Neuronal stem cell (in vitro differentiated cells): ENCODE data around the gene RASGRF2.
"Not testable (repeated sequence)": the region's sequence is repeated elsewhere in the genome, so short reads cannot be mapped to it uniquely, and the experiment has no call there.

Source experiments
- DNase-seq: peaks from one replicate; pipeline ENCODE4 v3.0.0-alpha.2; 2013; ENCODE audit warnings: low spot score
- H2AFZ ChIP-seq: one replicate; pipeline ENCODE4 v1.6.1; 2013; ENCODE audit warnings: mild to moderate bottlenecking, low read length, inconsistent platforms
- H2AK5ac ChIP-seq: 2 replicates; pipeline ENCODE4 v1.6.1; 2013; ENCODE audit warnings: low read depth, mild to moderate bottlenecking, inconsistent platforms, low read length, moderate library complexity, mixed read lengths
- H2BK120ac ChIP-seq: 2 replicates; pipeline ENCODE4 v1.6.1; 2013; ENCODE audit warnings: low read depth, mild to moderate bottlenecking, inconsistent platforms, low read length, moderate library complexity, mixed read lengths
- H2BK12ac ChIP-seq: one replicate; pipeline ENCODE4 v1.6.1; 2013; ENCODE audit warnings: low read length, inconsistent platforms
- H2BK15ac ChIP-seq: 2 replicates; pipeline ENCODE4 v1.6.1; 2013; ENCODE audit warnings: mild to moderate bottlenecking, low read length, inconsistent platforms, mixed read lengths
- H2BK5ac ChIP-seq: one replicate; pipeline ENCODE4 v1.6.1; 2013; ENCODE audit warnings: inconsistent platforms, mild to moderate bottlenecking, low read length, moderate library complexity
- H3K14ac ChIP-seq: one replicate; pipeline ENCODE4 v1.6.1; 2013; ENCODE audit warnings: low read length, inconsistent platforms
- H3K18ac ChIP-seq: 2 replicates; pipeline ENCODE4 v1.6.1; 2013; ENCODE audit warnings: low read length, inconsistent platforms
- H3K23ac ChIP-seq: 2 replicates; pipeline ENCODE4 v1.6.1; 2013; ENCODE audit warnings: low read depth, mild to moderate bottlenecking, mixed read lengths, low read length, inconsistent platforms; ENCODE audit not compliant: poor library complexity
- H3K27ac ChIP-seq: replicated peaks from 3 replicates; pipeline ENCODE4 v1.5.1; 2013; ENCODE audit warnings: low read length, inconsistent platforms
- H3K27me3 ChIP-seq, 3 experiments: 2 replicates each; pipeline ENCODE4 v1.6.1; 2013; ENCODE audit warnings: low read length in 3 of 3, mild to moderate bottlenecking in 2 of 3, inconsistent platforms in 1 of 3, low read depth in 1 of 3, mixed read lengths in 1 of 3, moderate library complexity in 1 of 3; ENCODE audit not compliant: control insufficient read depth in 3 of 3, insufficient read depth in 3 of 3
- H3K36me3 ChIP-seq, 2 donors: replicated peaks in 1 of 2; 2 replicates each; pipeline ENCODE4 v1.6.1; 2013; ENCODE audit warnings: low read length in 2 of 2; ENCODE audit not compliant: control insufficient read depth in 2 of 2, insufficient read depth in 2 of 2
- H3K4ac ChIP-seq: 2 replicates; pipeline ENCODE4 v1.6.1; 2013; ENCODE audit warnings: inconsistent platforms, mild to moderate bottlenecking, low read length, moderate library complexity
- H3K4me1 ChIP-seq, 2 donors: 1 replicate in 1 of 2; 2 replicates in 1 of 2; pipeline ENCODE4 v1.6.1; 2013; ENCODE audit warnings: low read length in 2 of 2, low read depth in 1 of 2; ENCODE audit not compliant: control insufficient read depth in 2 of 2, insufficient read depth in 1 of 2
- H3K4me2 ChIP-seq: one replicate; pipeline ENCODE4 v1.6.1; 2013; ENCODE audit warnings: mild to moderate bottlenecking, low read length, inconsistent platforms; ENCODE audit not compliant: insufficient read depth, poor library complexity, severe bottlenecking
- H3K4me3 ChIP-seq, 2 donors: 2 replicates each; pipeline ENCODE4 v1.5.1; 2013; ENCODE audit warnings: low read length in 2 of 2, mild to moderate bottlenecking in 2 of 2, inconsistent platforms in 1 of 2, moderate library complexity in 1 of 2
- H3K79me1 ChIP-seq: one replicate; pipeline ENCODE4 v1.6.1; 2013; ENCODE audit warnings: low read depth, mild to moderate bottlenecking, inconsistent platforms, low read length, moderate library complexity
- H3K9ac ChIP-seq: one replicate; pipeline ENCODE4 v1.6.1; 2013; ENCODE audit warnings: mild to moderate bottlenecking, low read depth, low read length, inconsistent platforms; ENCODE audit not compliant: poor library complexity
- H3K9me3 ChIP-seq, 2 donors: replicated peaks in 1 of 2; 2 replicates each; pipeline versions ENCODE3 to v1.6.1; 2013; ENCODE audit warnings: low read length in 2 of 2, mild to moderate bottlenecking in 2 of 2, inconsistent platforms in 1 of 2, low read depth in 1 of 2, mixed read lengths in 1 of 2, moderate library complexity in 1 of 2; ENCODE audit not compliant: control insufficient read depth in 2 of 2, insufficient read depth in 1 of 2
- H4K8ac ChIP-seq: one replicate; pipeline ENCODE4 v1.6.1; 2013; ENCODE audit warnings: low read depth, mild to moderate bottlenecking, inconsistent platforms, low read length, moderate library complexity
- H4K91ac ChIP-seq: one replicate; pipeline ENCODE4 v1.6.1; 2013; ENCODE audit warnings: low read length, low read depth, mild to moderate bottlenecking, inconsistent platforms; ENCODE audit not compliant: poor library complexity
- WGBS, 2 donors: extraction: QIAGEN DNeasy Blood & Tissue Kit; methylation state at CpG; one replicate each; pipeline ENCODE4 v1.1.7; 2013; ENCODE audit warnings: missing lambda C conversion rate in 2 of 2, mixed read lengths in 1 of 2; ENCODE audit not compliant: insufficient read length in 2 of 2, insufficient replicate concordance in 1 of 2; ENCODE audit errors: extremely low coverage in 2 of 2; 5-methylcytosine and 5-hydroxymethylcytosine counted together

Gene RASGRF2

DNA sequence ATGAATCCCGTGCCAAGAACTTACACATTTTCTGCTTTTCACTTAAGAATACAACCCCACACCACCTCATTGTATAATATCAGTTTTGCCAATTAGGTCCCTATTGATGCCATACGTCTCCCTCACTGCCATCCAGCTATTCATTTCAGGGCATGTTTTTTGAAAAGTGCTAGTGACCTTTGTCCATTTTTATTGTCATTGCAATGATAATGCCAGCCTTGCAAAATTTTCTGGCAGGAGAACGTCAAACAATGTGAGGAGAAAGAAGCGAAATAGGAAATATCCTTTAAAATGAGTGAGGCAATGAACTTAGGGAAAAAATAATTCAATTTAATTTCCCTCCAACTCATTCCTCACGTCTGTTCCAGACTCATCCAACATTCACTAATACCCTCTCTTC, 161.1 kb downstream of the RASGRF2 start:
- DNase-seq, result no peak
- no peak overlapping the region for H2AK5ac ChIP-seq
- H3K18ac ChIP-seq, result no peak overlapping the region
- H4K8ac ChIP-seq, result no peak overlapping the region
- no peak overlapping the region for H3K4me2 ChIP-seq
- H3K9me3 ChIP-seq, result no peaks in the 10 kb centered on the region
- H3K23ac ChIP-seq, result no peak overlapping the region
- no peak overlapping the region for H3K4me3 ChIP-seq
- H3K27me3 ChIP-seq, result peaks cover 0 to 10% (median 0%) of the 10 kb centered on the region in 3 experiments
- H3K4me1 ChIP-seq, result no peaks in the 10 kb centered on the region
- H2BK15ac ChIP-seq, result no peak overlapping the region
- no peak overlapping the region for H4K91ac ChIP-seq
- H2BK12ac ChIP-seq, result no peak overlapping the region
- no peak overlapping the region for H2AFZ ChIP-seq
- WGBS, 2 donors, result 100% methylated on average over 1 of the region's 5 CpGs; no CpG with 5 or more reads in 1 of the 2 donors
- H3K4ac ChIP-seq, result no peak overlapping the region
- H2BK5ac ChIP-seq, result no peak overlapping the region
- H3K79me1 ChIP-seq, result no peaks in the 10 kb centered on the region
- H3K14ac ChIP-seq, result no peak overlapping the region
- H2BK120ac ChIP-seq, result no peak overlapping the region
- H3K27ac ChIP-seq, result no peak overlapping the region
- no peak overlapping the region for H3K9ac ChIP-seq
- H3K36me3 ChIP-seq, result no peaks in the 10 kb centered on the region

DNA sequence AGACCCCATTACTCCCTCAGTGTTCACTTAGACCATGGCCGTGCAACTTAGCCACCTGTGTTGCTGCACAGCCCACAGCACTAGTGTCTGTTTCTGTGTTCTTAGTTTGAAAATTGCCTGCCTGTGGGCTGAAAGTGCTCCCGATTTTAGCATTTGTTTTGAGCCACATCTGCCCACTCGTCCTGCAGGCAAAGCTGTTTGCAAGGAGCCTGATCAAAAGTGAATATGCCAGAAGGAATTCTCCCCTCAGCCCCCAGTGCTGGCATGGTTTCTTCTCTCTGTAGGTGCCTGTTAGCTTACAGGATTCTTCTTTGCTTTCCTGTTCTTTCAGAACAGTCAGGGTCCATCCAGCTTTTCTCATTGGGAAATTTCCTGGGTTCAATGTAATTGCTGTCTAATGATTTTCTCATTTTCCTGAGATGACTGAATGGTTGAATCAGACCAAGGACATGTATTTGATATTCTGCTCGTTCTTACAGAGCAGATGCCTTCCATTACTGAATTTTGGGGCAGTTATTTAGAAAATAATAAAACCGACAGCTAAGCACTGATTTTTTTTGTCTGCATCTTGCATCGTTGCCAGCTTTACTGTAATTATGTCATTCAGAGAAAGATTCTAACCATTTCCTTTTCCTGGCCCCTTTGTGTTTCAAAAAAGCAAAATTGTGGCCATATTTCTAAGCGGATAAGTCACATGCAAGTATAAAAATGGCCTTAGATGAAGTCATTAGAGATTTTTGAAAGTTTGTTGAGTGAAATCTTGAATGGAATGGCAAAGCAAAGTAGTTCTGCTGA, 161.9 kb downstream of the RASGRF2 start:
- Histone ChIP-seq H2BK15ac (no peak overlapping the region), H2AK5ac (no peak overlapping the region), H4K8ac (no peak overlapping the region), H3K9me3 (no peaks in the 10 kb centered on the region), H2AFZ (no peak overlapping the region), H3K18ac (no peak overlapping the region), H3K27ac (no peak overlapping the region), H3K9ac (no peak overlapping the region), H3K4me1 (no peaks in the 10 kb centered on the region), H3K23ac (no peak overlapping the region), H4K91ac (no peak overlapping the region), H3K36me3 (no peaks in the 10 kb centered on the region), H2BK5ac (no peak overlapping the region), H3K4me2 (no peak overlapping the region), H2BK12ac (no peak overlapping the region), H3K14ac (no peak overlapping the region), H2BK120ac (no peak overlapping the region), H3K27me3 (peaks cover 0 to 10% (median 0%) of the 10 kb centered on the region in 3 experiments), H3K4me3 (no peak overlapping the region), H3K4ac (no peak overlapping the region), H3K79me1 (no peaks in the 10 kb centered on the region)
- WGBS, 2 donors, result no CpG with 5 or more reads among the region's 7 CpGs
- DNase-seq, result no peak

DNA sequence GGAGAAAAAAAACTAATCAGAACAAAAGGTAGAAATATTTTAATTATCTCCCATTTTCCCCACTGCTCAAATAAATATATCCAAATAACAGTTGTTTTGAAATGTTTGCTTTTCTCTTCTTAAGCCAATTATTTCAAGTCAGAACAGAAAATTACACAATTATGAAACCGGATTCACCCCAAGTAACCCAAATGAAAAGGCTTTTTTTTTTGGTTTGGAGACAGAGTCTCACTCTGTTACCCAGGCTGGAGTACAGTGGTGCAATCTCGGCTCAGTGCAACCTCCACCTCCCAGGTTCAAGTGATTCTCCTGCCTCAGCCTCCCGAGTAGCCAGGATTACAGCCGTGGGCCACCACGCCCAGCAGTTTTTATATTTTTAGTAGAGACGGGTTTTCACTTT, 164.5 kb downstream of the RASGRF2 start:
- H3K4me2 ChIP-seq, H4K91ac ChIP-seq, H2AFZ ChIP-seq, H4K8ac ChIP-seq, H2BK5ac ChIP-seq, H2BK12ac ChIP-seq, H3K14ac ChIP-seq, H3K4me3 ChIP-seq, H3K9ac ChIP-seq, H3K79me1 ChIP-seq, H3K23ac ChIP-seq, H2AK5ac ChIP-seq, H2BK15ac ChIP-seq, H3K27ac ChIP-seq, H3K9me3 ChIP-seq, DNase-seq, H3K4me1 ChIP-seq, H3K36me3 ChIP-seq, H3K18ac ChIP-seq, H3K4ac ChIP-seq, H2BK120ac ChIP-seq: not testable (repeated sequence)
- WGBS, 2 donors, result no CpG with 5 or more reads among the region's 6 CpGs
- H3K27me3 ChIP-seq, result peaks cover 0 to 11% (median 0%) of the 10 kb centered on the region in 3 experiments

DNA sequence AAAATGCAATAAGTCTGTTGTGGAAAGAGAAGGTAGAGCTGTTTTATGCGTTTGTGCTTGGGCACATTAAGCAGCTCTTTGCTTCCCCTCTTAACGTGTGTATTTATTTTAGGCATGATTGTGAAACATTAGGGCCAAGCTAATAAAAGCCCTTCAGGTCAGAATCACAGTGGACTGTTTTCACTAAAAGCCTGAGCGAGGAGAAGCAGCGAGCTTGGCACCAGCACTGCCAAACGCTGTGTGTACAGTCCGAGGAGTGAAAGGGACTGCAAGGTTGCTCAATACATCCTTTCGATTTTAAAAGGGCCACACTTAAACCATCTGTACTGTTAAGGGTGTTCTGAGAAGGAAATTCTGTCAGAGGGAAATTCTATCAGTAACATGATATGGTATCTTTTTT, 165.8 kb downstream of the RASGRF2 start:
- Histone ChIP-seq H3K36me3 (no peaks in the 10 kb centered on the region), H4K8ac (no peak overlapping the region), H3K4me2 (no peak overlapping the region), H3K4me3 (no peak overlapping the region), H3K4me1 (no peaks in the 10 kb centered on the region), H3K9ac (no peak overlapping the region), H3K4ac (no peak overlapping the region), H3K27ac (no peak overlapping the region), H3K79me1 (no peaks in the 10 kb centered on the region), H3K18ac (no peak overlapping the region), H2BK120ac (no peak overlapping the region), H2BK5ac (no peak overlapping the region), H3K14ac (no peak overlapping the region), H3K23ac (no peak overlapping the region), H3K27me3 (peaks cover 0 to 15% (median 0%) of the 10 kb centered on the region in 3 experiments), H4K91ac (no peak overlapping the region), H2AK5ac (no peak overlapping the region), H2BK15ac (no peak overlapping the region), H2AFZ (no peak overlapping the region), H3K9me3 (no peaks in the 10 kb centered on the region), H2BK12ac (no peak overlapping the region)
- no CpG with 5 or more reads among the region's 7 CpGs for WGBS, 2 donors
- no peak for DNase-seq
